ENCODE measurements around the gene SCN10A. TPM values are rescaled to one million over a fixed set of nuclear protein-coding genes. Genes with fewer than 3 reads are reported as not detected.

The SCN10A gene
- total and polyA plus RNA-seq, 9 of the 15 experiments (the other 6 are each of a cell fraction or from before 2014, with no cell fraction given), result not detected

- 4% methylated on average over 3 of the region's 3 CpGs for WGBS (ENCODE audit: insufficient coverage, low coverage, missing lambda C conversion rate)
- CTCF ChIA-PET (ENCODE audit: low intra/inter-chr PET ratio), result no interaction called here
- in situ Hi-C loops (cut with MboI), result no loop called here
- TF ChIP-seq FOXM1 (IDR thresholded peaks at IDR 0.05; ENCODE audit: low read depth), result no peak
- TF ChIP-seq FOXM1 (CRISPR knock-in tag; IDR thresholded peaks at IDR 0.05; ENCODE audit: low read depth), result no peak
- no peak for TF ChIP-seq NCOR1 (IDR thresholded peaks at IDR 0.05)
- no peak for TF ChIP-seq RBM39 (optimal IDR thresholded peaks at IDR 0.05; ENCODE audit: low read depth, low read length)
- TF ChIP-seq NR1H2 (CRISPR knock-in tag; IDR thresholded peaks at IDR 0.05), result no peak
- TF ChIP-seq ELF2 (CRISPR knock-in tag; IDR thresholded peaks at IDR 0.05), result no peak
- TF ChIP-seq TFE3 (CRISPR knock-in tag; IDR thresholded peaks at IDR 0.05), result no peak
- TF ChIP-seq BRF1 (IDR thresholded peaks at IDR 0.05; ENCODE audit: borderline replicate concordance, extremely low read depth, insufficient read length), result no peak
- TF ChIP-seq, protein P1, sequence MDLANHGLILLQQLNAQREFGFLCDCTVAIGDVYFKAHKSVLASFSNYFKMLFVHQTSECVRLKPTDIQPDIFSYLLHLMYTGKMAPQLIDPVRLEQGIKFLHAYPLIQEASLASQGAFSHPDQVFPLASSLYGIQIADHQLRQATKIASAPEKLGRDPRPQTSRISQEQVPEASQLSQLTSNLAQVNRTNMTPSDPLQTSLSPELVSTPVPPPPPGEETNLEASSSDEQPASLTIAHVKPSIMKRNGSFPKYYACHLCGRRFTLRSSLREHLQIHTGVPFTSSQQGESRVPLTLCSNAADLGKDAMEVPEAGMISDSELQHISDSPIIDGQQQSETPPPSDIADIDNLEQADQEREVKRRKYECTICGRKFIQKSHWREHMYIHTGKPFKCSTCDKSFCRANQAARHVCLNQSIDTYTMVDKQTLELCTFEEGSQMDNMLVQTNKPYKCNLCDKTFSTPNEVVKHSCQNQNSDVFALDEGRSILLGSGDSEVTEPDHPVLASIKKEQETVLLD (IDR thresholded peaks at IDR 0.05), result no peak
- no peak for TF ChIP-seq SP2 (IDR thresholded peaks at IDR 0.05; ENCODE audit: extremely low read depth, low read depth, low read length, poor library complexity, severe bottlenecking)
- TF ChIP-seq ZNF280A (IDR thresholded peaks at IDR 0.05; ENCODE audit: low read depth, partially characterized antibody), result no peak
- TF ChIP-seq ZFP1 (CRISPR knock-in tag; IDR thresholded peaks at IDR 0.05), result no peak
- TF ChIP-seq MTA1 (IDR thresholded peaks at IDR 0.05; ENCODE audit: borderline replicate concordance), result no peak
- TF ChIP-seq ATF1 (CRISPR knock-in tag; IDR thresholded peaks at IDR 0.05), result no peak
- peak; percentile 77 for TF ChIP-seq ATF1 (tag; IDR thresholded peaks at IDR 0.05)
- TF ChIP-seq, protein P2, sequence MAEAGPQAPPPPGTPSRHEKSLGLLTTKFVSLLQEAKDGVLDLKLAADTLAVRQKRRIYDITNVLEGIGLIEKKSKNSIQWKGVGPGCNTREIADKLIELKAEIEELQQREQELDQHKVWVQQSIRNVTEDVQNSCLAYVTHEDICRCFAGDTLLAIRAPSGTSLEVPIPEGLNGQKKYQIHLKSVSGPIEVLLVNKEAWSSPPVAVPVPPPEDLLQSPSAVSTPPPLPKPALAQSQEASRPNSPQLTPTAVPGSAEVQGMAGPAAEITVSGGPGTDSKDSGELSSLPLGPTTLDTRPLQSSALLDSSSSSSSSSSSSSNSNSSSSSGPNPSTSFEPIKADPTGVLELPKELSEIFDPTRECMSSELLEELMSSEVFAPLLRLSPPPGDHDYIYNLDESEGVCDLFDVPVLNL (CRISPR knock-in tag; IDR thresholded peaks at IDR 0.05; ENCODE audit: low read depth), result no peak
- 0 out of 2 replicates have a peak, but pooled peaks have one; percentile 18 for TF ChIP-seq JUND (IDR thresholded peaks at IDR 0.05; ENCODE audit: borderline replicate concordance, low read depth, low read length)
- peak; percentile 57; the same call in 2 of the 3 replicates for TF ChIP-seq JUND (tag; IDR thresholded peaks at IDR 0.05; ENCODE audit: borderline replicate concordance, low read depth, low read length)
- peak; percentile 51; the same call in 1 of the 2 replicates for TF ChIP-seq NFE2 (IDR thresholded peaks at IDR 0.05; ENCODE audit: low read depth)
- no peak for TF ChIP-seq OTX1 (CRISPR knock-in tag; IDR thresholded peaks at IDR 0.05)
Observed at GRCh38 chr3:38731522-38731921, 84.5 kb downstream of the SCN10A start.

More at GRCh38 chr3:38731522-38731921, 84.5 kb downstream of the SCN10A start:
- H3K36me3 ChIP-seq (ENCODE audit: control insufficient read depth, insufficient read depth, low read length), result no peaks in the 10 kb centered on the region
- DNase-seq (ENCODE audit: extremely low read depth in 1 of 4, low spot score in 3 of 4) (peak in 3 of 4 experiments; percentile 30 to 62 (median 45)), FAIRE-seq (peak; percentile 23), ATAC-seq (peak; percentile 88)
- POLR2A ChIA-PET, result no interaction called here
- H4K20me1 ChIP-seq (replicated peaks; ENCODE audit: control insufficient read depth, insufficient read depth, low read length), result 0 out of 2 replicates have a peak, but pooled peaks cover 4% of the 10 kb centered on the region
- no peaks in the 10 kb centered on the region for H3K79me2 ChIP-seq (ENCODE audit: control insufficient read depth, insufficient read depth, low read length)
- no peaks in the 10 kb centered on the region for H3K9me3 ChIP-seq (replicated peaks; ENCODE audit: control insufficient read depth, insufficient read depth, low read depth, low read length)
- H3K4me1 ChIP-seq (replicated peaks in 1 of 2; ENCODE audit: control insufficient read depth in 2 of 2, insufficient read depth in 2 of 2, low read length in 2 of 2), result peaks cover 3 to 5% of the 10 kb centered on the region in 2 experiments; a peak in 3 of 5 replicates
- H3K27me3 ChIP-seq (ENCODE audit: control insufficient read depth in 2 of 2, insufficient read depth in 2 of 2, low read length in 2 of 2), result peaks cover 0 to 17% of the 10 kb centered on the region in 2 experiments; a peak in 2 of 5 replicates
- BruUV-seq (replicated peaks), result no TSS peak
- no peak overlapping the region for H3K27ac ChIP-seq (ENCODE audit: extremely low read depth, low read depth, low read length)
- no peak overlapping the region for H3K4me3 ChIP-seq
- no peak overlapping the region for H3K4me2 ChIP-seq (ENCODE audit: insufficient read depth, low read length)
- no peak overlapping the region; the same call in 1 of the 2 replicates for H2AFZ ChIP-seq (ENCODE audit: low read depth, low read length)
- no peak overlapping the region for H3K9ac ChIP-seq (ENCODE audit: insufficient read depth in 1 of 2, low read depth in 2 of 2, low read length in 2 of 2)
- intact Hi-C loops (cut with micrococcal nuclease), result no loop called here
- H3K9me1 ChIP-seq (ENCODE audit: control insufficient read depth, insufficient read depth, low read length), result no peaks in the 10 kb centered on the region
